HG03469 (cell line): Measurements from ENCODE around the gene LRRIQ1.

ENCODE experiments used
- ATAC-seq: cut with Tn5 transposase; IDR thresholded peaks from one replicate; pipeline ENCODE4 v1.9.1; 2021; ENCODE audit warnings: mild to moderate bottlenecking, moderate library complexity, moderate number of reproducible peaks; ENCODE audit not compliant: unreplicated experiment

LRRIQ1 gene

GRCh38 chr12:85279449-85280164 is 243.5 kb downstream of the LRRIQ1 start:
- ATAC-seq, result no peak

- ATAC-seq, result no peak
Observed at GRCh38 chr12:85280165-85280983, 244.2 kb downstream of the LRRIQ1 start, which contains the start of gene ALX1. Gene ALX1, plus strand, starts transcription at chr12:85280220. Its CDS starts 42 bp downstream, at chr12:85280262.

GRCh38 chr12:85280984-85281630 is 245.0 kb downstream of the LRRIQ1 start:
- no peak for ATAC-seq

- no peak for ATAC-seq
Observed at GRCh38 chr12:85281636-85282312, 245.6 kb downstream of the LRRIQ1 start.

- no peak for ATAC-seq
Observed at GRCh38 chr12:85283560-85283959, 247.4 kb downstream of the LRRIQ1 start.
